ENCODE results near the gene CEMIP. TPM values are rescaled to one million over a fixed set of nuclear protein-coding genes. Genes with fewer than 3 reads are reported as not detected.

CEMIP gene
- total and polyA plus RNA-seq, 3 experiments from 2014 or later, result not detected

- Histone ChIP-seq H3K4me3 (ENCODE audit: low read length) (no peak overlapping the region), H3K36me3 (ENCODE audit: insufficient read depth, low read length) (no peaks in the 10 kb centered on the region), H3K9me3 (ENCODE audit: low read length) (no peaks in the 10 kb centered on the region), H3K27me3 (ENCODE audit: insufficient read depth, low read length, poor library complexity, severe bottlenecking) (no peaks in the 10 kb centered on the region), H3K27ac (ENCODE audit: low read depth, low read length) (no peak overlapping the region), H3K4me1 (ENCODE audit: insufficient read depth, low read length) (no peaks in the 10 kb centered on the region)
- no peak for DNase-seq
- Mint-ChIP-seq H3K27ac (no peak overlapping the region), H3K36me3 (no peaks in the 10 kb centered on the region), H3K9me3 (no peaks in the 10 kb centered on the region), H3K27me3 (peaks cover 26 to 51% of the 10 kb centered on the region in 2 donors), H3K4me3 (no peak overlapping the region), H3K4me1 (no peaks in the 10 kb centered on the region)
- ChIA-PET POLR2A (no interaction called here), CTCF (no interaction called here)
Measured at GRCh38 chr15:80839764-80840130, 60.6 kb downstream of the CEMIP start.

GRCh38 chr15:80840182-80841130 is 61.3 kb downstream of the CEMIP start:
- Mint-ChIP-seq H3K4me1 (no peaks in the 10 kb centered on the region), H3K36me3 (no peaks in the 10 kb centered on the region), H3K27me3 (peaks cover 27 to 56% of the 10 kb centered on the region in 2 donors), H3K27ac (no peak overlapping the region), H3K9me3 (no peaks in the 10 kb centered on the region), H3K4me3 (no peak overlapping the region)
- H3K27ac ChIP-seq (ENCODE audit: low read depth, low read length), result no peak overlapping the region
- no peak for DNase-seq
- no peaks in the 10 kb centered on the region for H3K4me1 ChIP-seq (ENCODE audit: insufficient read depth, low read length)
- H3K27me3 ChIP-seq (ENCODE audit: insufficient read depth, low read length, poor library complexity, severe bottlenecking), result no peaks in the 10 kb centered on the region
- no peaks in the 10 kb centered on the region for H3K36me3 ChIP-seq (ENCODE audit: insufficient read depth, low read length)
- ChIA-PET CTCF (no interaction called here), POLR2A (no interaction called here)
- H3K9me3 ChIP-seq (ENCODE audit: low read length), result no peaks in the 10 kb centered on the region
- no peak overlapping the region for H3K4me3 ChIP-seq (ENCODE audit: low read length)

GRCh38 chr15:80841541-80841940 is 62.4 kb downstream of the CEMIP start:
- Histone ChIP-seq H3K36me3 (ENCODE audit: insufficient read depth, low read length) (no peaks in the 10 kb centered on the region), H3K4me3 (ENCODE audit: low read length) (no peak overlapping the region), H3K4me1 (ENCODE audit: insufficient read depth, low read length) (no peaks in the 10 kb centered on the region), H3K27me3 (ENCODE audit: insufficient read depth, low read length, poor library complexity, severe bottlenecking) (no peaks in the 10 kb centered on the region), H3K27ac (ENCODE audit: low read depth, low read length) (no peak overlapping the region), H3K9me3 (ENCODE audit: low read length) (no peaks in the 10 kb centered on the region)
- Mint-ChIP-seq H3K27me3 (peaks cover 33 to 65% of the 10 kb centered on the region in 2 donors), H3K27ac (no peak overlapping the region), H3K36me3 (no peaks in the 10 kb centered on the region), H3K9me3 (no peaks in the 10 kb centered on the region), H3K4me3 (no peak overlapping the region), H3K4me1 (no peaks in the 10 kb centered on the region)
- DNase-seq, result no peak
- POLR2A ChIA-PET, result no interaction called here
- CTCF ChIA-PET, result no interaction called here

- Histone ChIP-seq H3K36me3 (ENCODE audit: insufficient read depth, low read length) (no peaks in the 10 kb centered on the region), H3K27ac (ENCODE audit: low read depth, low read length) (no peak overlapping the region), H3K27me3 (ENCODE audit: insufficient read depth, low read length, poor library complexity, severe bottlenecking) (no peaks in the 10 kb centered on the region), H3K4me1 (ENCODE audit: insufficient read depth, low read length) (no peaks in the 10 kb centered on the region), H3K9me3 (ENCODE audit: low read length) (no peaks in the 10 kb centered on the region), H3K4me3 (ENCODE audit: low read length) (no peak overlapping the region)
- ChIA-PET POLR2A (no interaction called here), CTCF (no interaction called here)
- DNase-seq, result no peak
- H3K27me3 Mint-ChIP-seq, result peaks cover 31 to 59% of the 10 kb centered on the region in 2 donors
- H3K36me3 Mint-ChIP-seq, result no peaks in the 10 kb centered on the region
- no peak overlapping the region for H3K27ac Mint-ChIP-seq
- H3K4me1 Mint-ChIP-seq, result no peaks in the 10 kb centered on the region
- no peak overlapping the region for H3K4me3 Mint-ChIP-seq
- no peaks in the 10 kb centered on the region for H3K9me3 Mint-ChIP-seq
Measured at GRCh38 chr15:80844011-80844732, 65.0 kb downstream of the CEMIP start.

DNA sequence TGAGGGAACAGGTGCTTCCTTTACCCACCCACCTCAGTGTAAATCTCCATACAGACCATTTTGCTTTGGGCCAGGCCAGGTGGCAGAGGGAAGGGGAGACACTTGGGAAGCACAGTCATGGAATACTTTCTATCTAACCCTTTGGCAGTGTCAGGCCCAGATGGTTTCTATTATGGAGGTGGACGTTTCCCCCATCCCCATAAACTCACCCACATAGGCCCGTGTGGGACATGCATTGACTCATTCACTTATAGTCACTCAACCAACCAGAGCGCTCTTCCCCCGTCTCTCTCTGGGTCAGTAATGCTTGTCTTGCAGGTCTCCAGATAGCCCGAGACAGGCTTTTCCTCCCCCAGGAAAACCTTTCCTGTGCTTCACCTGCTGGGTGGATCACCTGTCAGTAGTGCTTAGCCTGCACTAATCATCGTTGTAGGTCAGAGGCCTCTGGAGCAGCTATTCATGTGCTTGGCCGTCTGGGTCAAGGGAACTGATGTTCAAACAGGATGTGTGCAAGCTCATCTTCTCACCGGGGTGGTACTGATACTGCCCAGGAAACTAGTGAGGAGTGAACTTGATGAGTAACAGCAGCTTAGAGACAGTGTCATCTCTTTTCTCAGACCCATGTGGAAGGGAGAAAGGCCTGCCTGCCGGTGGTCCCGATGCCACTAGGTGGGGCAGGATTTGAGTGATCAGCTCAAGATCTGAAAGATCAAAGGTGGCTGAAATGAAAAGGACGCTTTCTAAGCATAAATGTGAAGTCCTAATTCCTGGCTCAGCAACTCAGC is 67.1 kb downstream of the CEMIP start:
- no peak for DNase-seq
- Histone ChIP-seq H3K4me3 (ENCODE audit: low read length) (no peak overlapping the region), H3K9me3 (ENCODE audit: low read length) (no peaks in the 10 kb centered on the region), H3K27me3 (ENCODE audit: insufficient read depth, low read length, poor library complexity, severe bottlenecking) (peaks cover 4% of the 10 kb centered on the region), H3K27ac (ENCODE audit: low read depth, low read length) (no peak overlapping the region), H3K4me1 (ENCODE audit: insufficient read depth, low read length) (no peaks in the 10 kb centered on the region), H3K36me3 (ENCODE audit: insufficient read depth, low read length) (no peaks in the 10 kb centered on the region)
- Mint-ChIP-seq H3K27me3 (peaks cover 38 to 68% of the 10 kb centered on the region in 2 donors), H3K4me1 (no peaks in the 10 kb centered on the region), H3K9me3 (peaks cover 0 to 4% (median 0%) of the 10 kb centered on the region in 5 donors), H3K36me3 (no peaks in the 10 kb centered on the region), H3K27ac (peak overlapping the region in 1 of 8 donors; percentile 2), H3K4me3 (no peak overlapping the region)
- ChIA-PET CTCF (no interaction called here), POLR2A (no interaction called here)

- CTCF ChIA-PET, result no interaction called here
- H3K36me3 ChIP-seq (ENCODE audit: insufficient read depth, low read length), result no peaks in the 10 kb centered on the region
- H3K27me3 ChIP-seq (ENCODE audit: insufficient read depth, low read length, poor library complexity, severe bottlenecking), result peaks cover 4% of the 10 kb centered on the region
- Mint-ChIP-seq H3K27ac (no peak overlapping the region), H3K4me3 (no peak overlapping the region), H3K27me3 (peaks cover 33 to 54% of the 10 kb centered on the region in 2 donors), H3K4me1 (no peaks in the 10 kb centered on the region), H3K36me3 (no peaks in the 10 kb centered on the region), H3K9me3 (peaks cover 0 to 4% (median 0%) of the 10 kb centered on the region in 5 donors)
- H3K27ac ChIP-seq (ENCODE audit: low read depth, low read length), result no peak overlapping the region
- H3K9me3 ChIP-seq (ENCODE audit: low read length), result no peaks in the 10 kb centered on the region
- H3K4me3 ChIP-seq (ENCODE audit: low read length), result no peak overlapping the region
- DNase-seq, result no peak
- no peaks in the 10 kb centered on the region for H3K4me1 ChIP-seq (ENCODE audit: insufficient read depth, low read length)
- POLR2A ChIA-PET, result no interaction called here
Measured at GRCh38 chr15:80849308-80849707, 70.1 kb downstream of the CEMIP start.

GRCh38 chr15:80850941-80851451 is 71.8 kb downstream of the CEMIP start:
- H3K27me3 Mint-ChIP-seq, result peaks cover 27 to 50% of the 10 kb centered on the region in 2 donors
- H3K36me3 Mint-ChIP-seq, result no peaks in the 10 kb centered on the region
- H3K9me3 Mint-ChIP-seq, result peaks cover 0 to 4% (median 0%) of the 10 kb centered on the region in 5 donors
- Histone ChIP-seq H3K27me3 (ENCODE audit: insufficient read depth, low read length, poor library complexity, severe bottlenecking) (peaks cover 4% of the 10 kb centered on the region), H3K27ac (ENCODE audit: low read depth, low read length) (no peak overlapping the region), H3K4me1 (ENCODE audit: insufficient read depth, low read length) (no peaks in the 10 kb centered on the region), H3K4me3 (ENCODE audit: low read length) (no peak overlapping the region), H3K36me3 (ENCODE audit: insufficient read depth, low read length) (no peaks in the 10 kb centered on the region), H3K9me3 (ENCODE audit: low read length) (no peaks in the 10 kb centered on the region)
- peaks cover 0 to 2% (median under 1%) of the 10 kb centered on the region in 3 donors for H3K4me1 Mint-ChIP-seq
- CTCF ChIA-PET, result no interaction called here
- H3K4me3 Mint-ChIP-seq, result no peak overlapping the region
- POLR2A ChIA-PET, result no interaction called here
- no peak overlapping the region for H3K27ac Mint-ChIP-seq
- no peak for DNase-seq

Measured in CD8-positive, alpha-beta memory T cell (primary cell).